OCI-LY7 (cell line): ENCODE results near the gene FBN2.

Experiments used
- CTCF ChIP-seq: fragments of 200-600 bp; sonication (generic); conservative IDR thresholded peaks from 2 replicates; pipeline ENCODE4 v1.5.1; 2014; ENCODE audit warnings: mild to moderate bottlenecking, antibody characterized with exemption, low read length, moderate library complexity, mixed read lengths
- EZH2phosphoT487 ChIP-seq: fragments of 200-600 bp; sonication (generic); IDR thresholded peaks from 2 replicates; pipeline ENCODE4 v1.6.1; 2018; ENCODE audit warnings: low read depth, borderline replicate concordance, mild to moderate bottlenecking, mixed run types, antibody characterized with exemption, low read length, moderate library complexity, mixed read lengths

- TF ChIP-seq CTCF: no peak
- no peak for TF ChIP-seq EZH2phosphoT487
Observed at GRCh38 chr5:128536254-128537220, 1.5 kb downstream of the FBN2 start.
